Vagina (tissue), 2 donors: ENCODE data around the gene OR9G1.
"Not testable (repeated sequence)": the region's sequence is repeated elsewhere in the genome, so short reads cannot be mapped to it uniquely, and the experiment has no call there.

Source experiments
- CTCF ChIP-seq, 3 experiments: fragments of 450-650 bp in 2 of 3; fragments of 200-600 bp in 1 of 3; sonication (generic) in 1 of 3; IDR thresholded peaks; one replicate each; pipeline ENCODE4 v1.5.1; 2017 to 2019; ENCODE audit warnings: antibody characterized with exemption in 3 of 3, mild to moderate bottlenecking in 2 of 3, moderate library complexity in 2 of 3
- POLR2A ChIP-seq, 2 donors: fragments of 450-650 bp; IDR thresholded peaks; one replicate each; pipeline ENCODE4 v1.6.1; 2017; ENCODE audit warnings: antibody characterized with exemption in 2 of 2, mild to moderate bottlenecking in 2 of 2, moderate library complexity in 2 of 2

DNA sequence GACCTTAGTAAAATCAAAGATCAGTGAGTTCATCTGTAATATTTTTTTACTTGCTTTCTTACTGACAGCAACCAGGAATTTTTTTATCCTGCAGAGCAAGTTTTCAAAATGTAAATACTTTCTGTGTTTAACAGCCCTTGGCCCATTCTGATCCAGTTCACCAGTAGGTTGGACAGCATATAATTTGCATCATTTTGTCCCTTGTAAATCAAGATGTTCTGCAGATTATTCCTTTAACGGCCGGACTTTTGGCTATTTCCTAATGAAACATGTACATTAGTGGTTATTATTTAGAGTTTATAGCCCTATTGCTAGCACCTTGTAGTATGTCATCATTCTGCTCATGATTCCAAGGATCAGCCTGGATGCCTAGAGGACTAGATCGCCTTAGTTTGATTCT, 7.7 kb upstream of the OR9G1 start:
- not testable (repeated sequence) for TF ChIP-seq POLR2A, CTCF (IDR thresholded peaks at IDR 0.05)
